ENCODE measurements around the gene ZCCHC8.
"Not testable (repeated sequence)": the region's sequence is repeated elsewhere in the genome, so short reads cannot be mapped to it uniquely, and the experiment has no call there.

- TF ChIP-seq POLR2A (IDR thresholded peaks at IDR 0.05; ENCODE audit: low read length); GATA1 (IDR thresholded peaks at IDR 0.05; ENCODE audit: low read depth, low read length): not testable (repeated sequence)
Measured at GRCh38 chr12:122444071-122444470, 56.7 kb downstream of the ZCCHC8 start.

All from erythroblast (primary cell).